Fibroblast of lung (primary cell): ENCODE measurements around the gene RAB44. TPM values are rescaled to one million over a fixed set of nuclear protein-coding genes. Genes with fewer than 3 reads are reported as not detected.

Experiments
- DNase-seq, 2 donors: peaks; one replicate each; pipeline versions ENCODE4 v3.0.0 to v3.0.0-alpha.2; 2010; ENCODE audit warnings: low read depth in 2 of 2
- H2AFZ ChIP-seq: 2 replicates; pipeline ENCODE4 v1.5.1; 2012; ENCODE audit warnings: low read length, control low read depth, inconsistent platforms
- H3K27ac ChIP-seq: 2 replicates; pipeline ENCODE4 v1.5.1; 2011; ENCODE audit warnings: low read length, control low read depth; ENCODE audit not compliant: insufficient read depth
- H3K27me3 ChIP-seq: 2 replicates; pipeline ENCODE4 v1.5.1; 2011; ENCODE audit warnings: mild to moderate bottlenecking, low read length; ENCODE audit not compliant: control insufficient read depth, insufficient read depth
- H3K36me3 ChIP-seq: 2 replicates; pipeline ENCODE4 v1.5.1; 2011; ENCODE audit warnings: low read length; ENCODE audit not compliant: control insufficient read depth, insufficient read depth
- H3K4me1 ChIP-seq: 2 replicates; pipeline ENCODE4 v1.5.1; 2011; ENCODE audit warnings: low read length; ENCODE audit not compliant: control insufficient read depth, insufficient read depth; ENCODE audit errors: extremely low read depth
- H3K4me2 ChIP-seq: 2 replicates; pipeline ENCODE4 v1.5.1; 2011; ENCODE audit warnings: low read length, control low read depth; ENCODE audit not compliant: insufficient read depth; ENCODE audit errors: extremely low read depth
- H3K4me3 ChIP-seq, 4 experiments: fragments of 200-600 bp in 1 of 4; sonication (generic) in 1 of 4; replicated peaks in 1 of 4; 2 replicates each; pipeline ENCODE4 v1.5.1; 2011 to 2016; ENCODE audit warnings: low read length in 4 of 4, low read depth in 3 of 4, mild to moderate bottlenecking in 3 of 4, control low read depth in 2 of 4, inconsistent platforms in 1 of 4, mixed read lengths in 1 of 4; ENCODE audit not compliant: insufficient read depth in 1 of 4; ENCODE audit errors: control extremely low read depth in 1 of 4
- H3K79me2 ChIP-seq: 2 replicates; pipeline ENCODE4 v1.5.1; 2012; ENCODE audit warnings: mild to moderate bottlenecking, low read length, inconsistent platforms; ENCODE audit not compliant: control insufficient read depth, insufficient read depth
- H3K9ac ChIP-seq: 2 replicates; pipeline ENCODE4 v1.5.1; 2011; ENCODE audit warnings: mild to moderate bottlenecking, low read length, control low read depth; ENCODE audit not compliant: insufficient read depth
- H3K9me3 ChIP-seq: 2 replicates; pipeline ENCODE4 v1.5.1; 2012; ENCODE audit warnings: low read depth, low read length; ENCODE audit not compliant: control insufficient read depth, insufficient read depth
- H4K20me1 ChIP-seq: 2 replicates; pipeline ENCODE4 v1.5.1; 2011; ENCODE audit warnings: low read length; ENCODE audit not compliant: control insufficient read depth, insufficient read depth; ENCODE audit errors: extremely low read depth
- EZH2 ChIP-seq: IDR thresholded peaks from 2 replicates; pipeline ENCODE4 v1.5.1; 2012; ENCODE audit warnings: low read length, control low read depth, mild to moderate bottlenecking; ENCODE audit errors: missing control alignments
- polyA minus RNA-seq: library from RNA; depleted of rRNA, polyadenylated mRNA; stranded (reverse); fragments of >200 nt; gene quantifications from 2 replicates; pipeline ENCODE4 v1.2.3, GENCODE V29; 2011; ENCODE audit warnings: low replicate concordance
- polyA plus RNA-seq, 2 donors: library from polyadenylated mRNA; depleted of rRNA in 1 of 2; stranded (reverse) in 1 of 2; unstranded in 1 of 2; fragments of >200 nt; gene quantifications; 2 replicates each; pipeline ENCODE4 v1.2.1, GENCODE V29; 2011 to 2012; ENCODE audit warnings: missing spikeins in 1 of 2
- total RNA-seq: library from RNA; depleted of rRNA; stranded (reverse); fragments of >200 nt; gene quantifications from 2 replicates; pipeline ENCODE4 v1.2.1, GENCODE V29; 2014
- TF ChIP-seq, protein P1 (sequence below), 2 donors: IDR thresholded peaks in 1 of 2; conservative IDR thresholded peaks in 1 of 2; 1 replicate in 1 of 2; 2 replicates in 1 of 2; pipeline ENCODE4 v1.5.1; 2011 to 2012; ENCODE audit warnings: low read length in 2 of 2, control low read depth in 1 of 2, inconsistent platforms in 1 of 2, low read depth in 1 of 2, mild to moderate bottlenecking in 1 of 2

The RAB44 gene
- total RNA-seq (under 0.01 TPM in 2 replicates), polyA plus RNA-seq (0.03 TPM in 1 of 2 replicates, not detected in the other), polyA minus RNA-seq (not detected in 2 replicates)
- polyA plus RNA-seq (2012) = not detected in 2 replicates

- H3K4me1 ChIP-seq = no peaks in the 10 kb centered on the region
- H2AFZ ChIP-seq = no peak within 1 kb of the TSS
- no peak within 1 kb of the TSS for H3K27ac ChIP-seq
- H4K20me1 ChIP-seq = no peaks in the 10 kb centered on the region
- H3K9ac ChIP-seq = no peak within 1 kb of the TSS
- no peaks in the 10 kb centered on the region for H3K36me3 ChIP-seq
- no peaks in the 10 kb centered on the region for H3K9me3 ChIP-seq
- no peak within 1 kb of the TSS for H3K4me3 ChIP-seq
- H3K79me2 ChIP-seq = no peaks in the 10 kb centered on the region
- H3K27me3 ChIP-seq = peaks cover 2% of the 10 kb centered on the region
- no peak within 1 kb of the TSS for H3K4me2 ChIP-seq
- DNase-seq = no peak
- TF ChIP-seq, protein P1, sequence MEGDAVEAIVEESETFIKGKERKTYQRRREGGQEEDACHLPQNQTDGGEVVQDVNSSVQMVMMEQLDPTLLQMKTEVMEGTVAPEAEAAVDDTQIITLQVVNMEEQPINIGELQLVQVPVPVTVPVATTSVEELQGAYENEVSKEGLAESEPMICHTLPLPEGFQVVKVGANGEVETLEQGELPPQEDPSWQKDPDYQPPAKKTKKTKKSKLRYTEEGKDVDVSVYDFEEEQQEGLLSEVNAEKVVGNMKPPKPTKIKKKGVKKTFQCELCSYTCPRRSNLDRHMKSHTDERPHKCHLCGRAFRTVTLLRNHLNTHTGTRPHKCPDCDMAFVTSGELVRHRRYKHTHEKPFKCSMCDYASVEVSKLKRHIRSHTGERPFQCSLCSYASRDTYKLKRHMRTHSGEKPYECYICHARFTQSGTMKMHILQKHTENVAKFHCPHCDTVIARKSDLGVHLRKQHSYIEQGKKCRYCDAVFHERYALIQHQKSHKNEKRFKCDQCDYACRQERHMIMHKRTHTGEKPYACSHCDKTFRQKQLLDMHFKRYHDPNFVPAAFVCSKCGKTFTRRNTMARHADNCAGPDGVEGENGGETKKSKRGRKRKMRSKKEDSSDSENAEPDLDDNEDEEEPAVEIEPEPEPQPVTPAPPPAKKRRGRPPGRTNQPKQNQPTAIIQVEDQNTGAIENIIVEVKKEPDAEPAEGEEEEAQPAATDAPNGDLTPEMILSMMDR (conservative IDR thresholded peaks at IDR 0.05 in 1 of 2, IDR thresholded peaks at IDR 0.05 in 1 of 2; ENCODE audit: low read depth in 1 of 2, low read length in 2 of 2) = no peak
- no peak for TF ChIP-seq EZH2
These were observed at the start of gene RAB44 for GRCh38 chr6:36697481-36697903. Gene RAB44, plus strand, starts transcription at chr6:36697826. Its CDS starts 6,410 bp downstream, at chr6:36704236.

GRCh38 chr6:36649086-36649485 is 48.5 kb upstream of the RAB44 start:
- H3K27me3 ChIP-seq = peaks cover 3% of the 10 kb centered on the region
- H2AFZ ChIP-seq = no peak overlapping the region
- H3K27ac ChIP-seq = no peak overlapping the region
- no peak for DNase-seq
- TF ChIP-seq, protein P1 (conservative IDR thresholded peaks at IDR 0.05 in 1 of 2, IDR thresholded peaks at IDR 0.05 in 1 of 2; ENCODE audit: low read depth in 1 of 2, low read length in 2 of 2) = no peak
- no peak for TF ChIP-seq EZH2
- H3K9ac ChIP-seq = no peak overlapping the region
- no peaks in the 10 kb centered on the region for H3K9me3 ChIP-seq
- no peaks in the 10 kb centered on the region for H3K79me2 ChIP-seq
- no peaks in the 10 kb centered on the region for H3K36me3 ChIP-seq
- H3K4me3 ChIP-seq = no peak overlapping the region
- peaks cover 10% of the 10 kb centered on the region for H3K4me1 ChIP-seq
- no peaks in the 10 kb centered on the region for H4K20me1 ChIP-seq
- H3K4me2 ChIP-seq = no peak overlapping the region

DNA sequence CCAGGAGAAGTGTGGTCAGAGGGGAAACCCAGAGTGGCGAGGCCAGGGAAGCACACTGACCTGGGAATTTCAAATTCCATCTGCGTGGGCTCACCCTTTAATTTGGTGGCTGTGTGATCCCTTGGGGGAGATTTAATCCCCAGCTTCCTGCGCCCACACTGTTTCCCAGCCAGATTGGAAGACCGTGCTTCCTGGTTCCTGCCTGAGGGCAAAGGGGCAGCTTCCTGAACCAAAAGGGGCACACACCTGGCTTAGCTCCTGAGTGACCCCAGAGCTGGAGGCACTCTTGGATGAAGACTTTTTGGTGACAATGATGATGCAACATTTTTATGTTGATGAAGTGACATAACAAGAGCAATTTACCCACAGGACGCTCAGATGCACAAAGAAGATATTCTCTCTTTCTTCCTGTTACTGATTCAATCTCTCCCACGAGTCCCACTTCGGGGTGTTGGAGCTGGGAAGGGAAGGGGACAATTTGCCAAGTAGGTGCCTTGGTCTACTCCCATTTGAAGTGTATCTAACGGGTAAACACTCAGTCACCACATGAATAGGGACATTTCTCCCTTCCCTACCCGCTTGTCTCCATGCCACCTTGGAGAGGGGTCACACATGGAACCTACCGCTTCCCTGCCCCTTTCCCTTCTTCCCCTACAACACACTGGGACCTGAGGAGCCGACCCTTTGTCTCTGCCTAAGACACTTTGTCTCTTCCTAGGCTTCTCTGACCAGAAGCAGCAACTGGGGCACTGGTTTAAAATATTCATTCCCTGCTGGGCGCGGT is 47.7 kb upstream of the RAB44 start:
- Histone ChIP-seq H3K9me3 (no peaks in the 10 kb centered on the region), H4K20me1 (no peaks in the 10 kb centered on the region), H3K4me1 (peaks cover 4% of the 10 kb centered on the region), H3K27me3 (peaks cover 3% of the 10 kb centered on the region), H3K36me3 (no peaks in the 10 kb centered on the region), H3K4me2 (no peak overlapping the region), H3K4me3 (no peak overlapping the region), H3K9ac (no peak overlapping the region), H3K27ac (no peak overlapping the region), H3K79me2 (no peaks in the 10 kb centered on the region), H2AFZ (no peak overlapping the region)
- no peak for DNase-seq
- TF ChIP-seq EZH2 = no peak
- TF ChIP-seq, protein P1 (conservative IDR thresholded peaks at IDR 0.05 in 1 of 2, IDR thresholded peaks at IDR 0.05 in 1 of 2; ENCODE audit: low read depth in 1 of 2, low read length in 2 of 2) = no peak
